ENCODE measurements around the gene TRMT2A. TPM values are rescaled to one million over a fixed set of nuclear protein-coding genes. Genes with fewer than 3 reads are reported as not detected.

TRMT2A gene
- total RNA-seq, 1 experiment from 2014 or later: 78.5 TPM

DNA sequence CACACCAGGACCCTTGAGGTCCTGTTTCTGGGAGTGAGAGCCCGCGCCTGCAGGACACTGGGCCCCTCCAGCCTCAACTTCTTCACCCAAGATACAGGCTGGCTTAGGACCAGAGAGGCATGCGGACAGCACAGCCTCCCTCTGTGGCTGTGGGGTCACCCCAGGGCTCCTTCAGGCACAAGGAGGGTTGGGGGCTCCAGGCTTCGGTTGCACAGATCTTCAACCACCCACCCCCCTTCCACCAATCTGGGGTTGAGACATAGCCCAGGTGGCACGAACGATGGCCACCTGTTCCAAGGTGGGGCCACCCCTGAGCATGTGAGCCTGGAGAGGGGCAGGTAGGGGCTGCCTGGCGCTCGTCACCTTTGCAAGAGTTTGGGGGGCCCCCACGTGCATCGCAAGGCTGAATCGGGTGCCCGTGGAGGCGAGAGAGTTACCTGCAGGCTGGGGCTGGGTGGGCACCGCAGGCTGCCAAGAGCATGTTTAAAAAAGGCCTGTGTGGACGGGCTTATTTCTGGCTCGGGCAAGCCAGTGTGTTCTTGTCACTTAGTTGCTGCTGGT lies 15.7 kb upstream of the TRMT2A start:
- Histone ChIP-seq H3K4me3 (ENCODE audit: insufficient read depth, low read depth, low read length) (peak overlapping the region; percentile 65), H3K27me3 (ENCODE audit: control insufficient read depth, insufficient read depth, low read length) (no peaks in the 10 kb centered on the region), H3K36me3 (replicated peaks; ENCODE audit: control insufficient read depth, insufficient read depth, low read length) (no peaks in the 10 kb centered on the region; the same call in 1 of the 2 replicates)
- DNase-seq: no peak

DNA sequence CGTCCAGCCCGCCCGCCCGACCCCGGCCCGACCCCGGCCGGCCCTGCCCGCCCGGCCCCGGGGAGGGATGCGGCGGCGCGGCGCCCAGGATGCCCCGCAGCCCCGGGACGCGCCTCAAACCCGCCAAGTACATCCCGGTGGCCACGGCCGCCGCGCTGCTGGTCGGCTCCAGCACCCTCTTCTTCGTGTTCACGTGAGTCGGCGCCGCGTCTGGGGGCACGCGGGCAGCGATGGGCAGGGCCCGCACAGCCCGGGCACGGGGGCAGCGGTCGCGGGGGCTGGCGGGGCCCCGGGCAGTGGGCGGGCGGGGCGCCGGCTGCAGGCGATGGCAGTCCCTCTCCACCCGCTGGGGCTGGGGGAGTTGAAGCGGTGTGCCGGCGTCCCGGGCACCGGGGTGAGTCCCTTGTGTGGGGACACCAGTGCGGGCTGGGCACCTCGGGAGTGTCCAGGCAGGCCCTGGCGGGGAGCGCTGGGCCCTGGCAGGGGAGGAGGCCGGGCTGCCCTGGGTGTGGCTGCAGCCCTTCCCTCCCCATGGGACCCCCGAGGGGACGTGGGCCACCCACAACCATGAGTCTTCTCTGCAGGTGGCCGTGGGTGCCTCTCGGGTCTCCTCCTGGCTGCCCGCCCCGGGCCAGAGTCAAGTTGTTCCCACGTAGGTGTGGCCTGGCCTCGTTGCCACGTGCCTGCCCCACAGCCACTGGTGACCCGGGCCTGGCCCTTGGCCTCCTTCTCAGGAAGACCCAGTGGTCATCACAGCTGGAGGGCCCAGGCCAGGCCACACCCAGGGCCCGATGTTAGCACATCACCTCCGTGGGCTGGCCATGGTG lies 15.0 kb upstream of the TRMT2A start:
- peak; percentile 82 for DNase-seq
- H3K27me3 ChIP-seq (ENCODE audit: control insufficient read depth, insufficient read depth, low read length): no peaks in the 10 kb centered on the region
- H3K4me3 ChIP-seq (ENCODE audit: insufficient read depth, low read depth, low read length): peak overlapping the region; percentile 65
- peaks cover under 1% of the 10 kb centered on the region for H3K36me3 ChIP-seq (replicated peaks; ENCODE audit: control insufficient read depth, insufficient read depth, low read length)

DNA sequence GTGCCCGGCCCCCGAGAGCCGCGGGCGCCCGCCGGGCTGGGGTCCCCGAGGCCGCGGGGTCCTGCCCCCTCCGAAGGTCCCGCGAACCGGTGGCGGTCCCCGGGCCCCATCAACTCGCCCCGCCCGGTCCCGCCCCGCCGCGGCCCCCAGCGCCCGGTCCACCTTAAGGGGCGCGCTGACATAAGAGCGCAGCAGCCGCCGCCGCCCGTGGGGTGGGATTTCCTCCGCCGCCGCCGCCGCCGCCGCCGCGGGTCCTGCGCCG lies 14.5 kb upstream of the TRMT2A start, which contains the start of gene ZDHHC8:
ZDHHC8 (plus strand) TSS at position 208 of the 262 bp plus-strand sequence. CDS start 144 bp downstream, outside the sequence.
- H3K36me3 ChIP-seq (replicated peaks; ENCODE audit: control insufficient read depth, insufficient read depth, low read length): peaks cover 4% of the 10 kb centered on the region
- DNase-seq: peak; percentile 85
- H3K27me3 ChIP-seq (ENCODE audit: control insufficient read depth, insufficient read depth, low read length): no peaks in the 10 kb centered on the region
- peak within 1 kb of the TSS; percentile 84 for H3K4me3 ChIP-seq (ENCODE audit: insufficient read depth, low read depth, low read length)

DNA sequence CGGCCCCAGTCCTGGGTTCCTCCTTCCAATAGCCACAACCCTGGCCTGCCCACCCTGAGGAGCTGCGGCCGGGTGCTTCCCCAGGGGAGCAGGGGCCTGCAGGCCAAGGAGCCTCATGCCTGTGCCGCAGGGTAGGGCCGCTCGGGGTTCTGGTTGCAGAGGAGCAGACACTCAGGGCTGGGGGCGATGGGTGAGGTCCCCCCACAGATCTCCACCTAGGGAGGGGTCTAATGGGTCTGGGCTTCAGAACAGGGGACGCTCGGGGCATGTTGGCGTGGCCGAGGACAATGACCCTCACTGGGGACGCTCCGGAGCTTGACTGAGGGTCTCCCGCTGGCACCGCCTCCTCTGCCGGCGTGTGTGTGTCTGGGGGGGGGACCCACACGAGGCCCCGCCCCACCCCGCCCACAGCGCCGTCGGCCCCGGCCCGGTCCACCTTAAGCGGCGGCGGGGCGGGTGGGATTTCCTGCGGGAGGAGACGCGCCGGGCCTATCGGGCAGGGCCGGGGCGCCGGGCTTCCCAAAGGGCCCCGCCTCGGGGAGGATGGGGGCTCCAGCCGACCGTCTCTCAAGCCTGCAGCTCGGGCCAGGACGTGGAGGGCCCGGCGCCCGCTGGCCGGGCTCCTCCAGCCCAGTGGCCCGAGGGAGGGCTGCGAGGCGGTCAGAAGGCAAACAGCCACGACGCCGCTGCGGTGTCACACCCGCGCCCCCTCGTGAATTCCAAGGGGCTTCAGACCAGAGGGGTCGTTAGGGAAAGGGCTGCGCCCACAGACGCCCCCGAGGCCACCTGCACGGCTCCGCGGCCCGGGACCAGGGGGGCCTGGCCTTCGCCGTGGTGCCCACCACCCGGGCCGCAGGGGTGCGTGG lies 13.9 kb upstream of the TRMT2A start:
- H3K4me3 ChIP-seq (ENCODE audit: insufficient read depth, low read depth, low read length): peak overlapping the region; percentile 84
- H3K27me3 ChIP-seq (ENCODE audit: control insufficient read depth, insufficient read depth, low read length): no peaks in the 10 kb centered on the region
- peaks cover 9% of the 10 kb centered on the region for H3K36me3 ChIP-seq (replicated peaks; ENCODE audit: control insufficient read depth, insufficient read depth, low read length)
- peak; percentile 94 for DNase-seq

DNA sequence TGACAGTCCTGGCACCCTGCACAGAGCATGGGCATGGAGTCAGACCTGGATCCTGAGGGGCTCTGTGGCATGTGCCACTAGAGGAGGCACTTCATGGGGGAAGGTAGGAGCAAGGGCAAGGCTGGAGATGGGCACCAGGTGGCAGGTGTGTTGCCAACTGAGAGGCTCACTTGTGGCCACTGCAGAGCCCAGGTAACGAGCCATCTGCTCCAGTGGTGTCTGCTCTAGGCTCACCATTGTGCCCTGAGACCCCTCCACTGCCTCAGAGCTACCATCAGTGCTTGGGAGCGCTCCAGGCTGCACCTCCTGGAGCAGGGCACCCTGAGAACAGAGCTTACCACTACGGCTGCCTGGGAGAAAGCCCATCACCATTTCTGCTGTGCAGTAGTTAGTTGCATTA lies 13.3 kb upstream of the TRMT2A start:
- H3K4me3 ChIP-seq (ENCODE audit: insufficient read depth, low read depth, low read length): no peak overlapping the region; the same call in 1 of the 2 replicates

DNA sequence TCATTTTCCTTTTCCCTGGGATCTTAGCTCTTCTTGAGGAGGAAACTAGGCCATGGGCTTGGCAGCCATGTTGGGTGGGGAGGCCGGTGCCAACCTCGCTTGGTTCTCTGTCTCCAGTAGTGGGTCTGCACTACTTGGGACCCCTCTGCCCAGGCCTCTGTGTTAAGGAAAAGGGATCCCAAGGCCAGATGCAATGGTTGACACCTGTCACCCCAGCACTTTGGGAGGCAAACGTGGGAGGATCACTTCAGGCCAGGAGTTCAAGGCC lies 12.7 kb upstream of the TRMT2A start:
- Histone ChIP-seq H3K36me3 (replicated peaks; ENCODE audit: control insufficient read depth, insufficient read depth, low read length) (peaks cover 22% of the 10 kb centered on the region), H3K4me3 (ENCODE audit: insufficient read depth, low read depth, low read length) (no peak overlapping the region), H3K27me3 (ENCODE audit: control insufficient read depth, insufficient read depth, low read length) (no peaks in the 10 kb centered on the region)
- DNase-seq: no peak

More for the DNA sequence above, 13.3 kb upstream of the TRMT2A start:
- Histone ChIP-seq H3K36me3 (replicated peaks; ENCODE audit: control insufficient read depth, insufficient read depth, low read length) (peaks cover 16% of the 10 kb centered on the region), H3K27me3 (ENCODE audit: control insufficient read depth, insufficient read depth, low read length) (no peaks in the 10 kb centered on the region)
- DNase-seq: no peak

DNA sequence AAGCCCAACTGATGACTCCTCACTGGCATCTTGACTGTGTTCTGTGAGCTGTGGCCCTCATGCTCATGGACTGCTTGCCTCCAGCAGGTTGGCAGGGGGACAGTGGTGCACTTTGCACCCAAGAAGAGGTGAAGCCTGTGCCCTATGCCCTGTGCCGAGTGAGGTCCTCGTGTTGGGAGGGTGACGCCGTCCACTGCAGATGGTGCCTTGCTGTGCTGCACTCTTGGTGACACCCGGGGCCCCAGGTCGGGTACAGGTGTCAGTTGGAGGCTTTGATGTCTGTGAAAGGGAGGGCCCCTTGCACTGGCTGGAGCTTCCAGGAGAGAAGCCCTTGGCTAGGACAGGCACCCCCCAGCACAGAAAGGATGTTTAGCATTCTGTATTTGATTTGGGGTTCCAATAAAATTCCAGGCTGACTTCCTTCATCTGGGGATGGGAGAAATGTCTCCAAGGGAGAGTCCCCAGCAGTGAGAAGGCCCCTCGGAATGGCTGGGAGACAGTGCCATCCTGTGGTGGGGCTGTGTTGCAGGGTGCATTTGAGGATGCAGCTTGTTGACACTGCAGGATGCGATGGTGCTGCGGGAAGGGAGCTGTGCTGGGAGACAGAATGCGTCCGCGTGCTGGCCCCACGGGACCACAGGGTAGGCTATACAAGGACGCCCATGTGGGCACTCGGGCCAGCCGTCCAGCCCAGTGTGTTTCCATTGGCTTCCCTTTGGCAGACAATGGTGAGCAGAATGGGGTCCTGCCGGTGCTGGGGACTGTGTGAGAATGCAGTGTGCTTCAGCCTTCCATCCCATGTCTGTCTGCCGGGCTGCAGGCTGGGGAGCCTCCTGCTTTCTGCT lies 12.1 kb upstream of the TRMT2A start:
- peaks cover 28% of the 10 kb centered on the region for H3K36me3 ChIP-seq (replicated peaks; ENCODE audit: control insufficient read depth, insufficient read depth, low read length)
- no peaks in the 10 kb centered on the region for H3K27me3 ChIP-seq (ENCODE audit: control insufficient read depth, insufficient read depth, low read length)
- H3K4me3 ChIP-seq (ENCODE audit: insufficient read depth, low read depth, low read length): no peak overlapping the region
- DNase-seq: peak; percentile 88

DNA sequence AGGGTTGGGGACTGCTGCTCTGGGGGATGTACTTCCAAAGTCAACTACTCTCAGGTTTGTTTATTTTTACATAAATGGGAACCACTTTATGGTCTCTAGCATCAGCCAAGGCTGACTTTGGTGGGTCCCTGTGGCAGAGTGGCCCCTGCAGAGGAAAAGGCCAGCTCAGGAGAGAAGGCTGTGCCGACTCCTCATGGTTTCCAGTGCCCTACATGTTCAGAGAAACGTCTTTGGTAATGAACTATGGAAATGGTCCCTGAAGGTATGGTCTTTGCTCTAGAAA lies 11.5 kb upstream of the TRMT2A start:
- Histone ChIP-seq H3K36me3 (replicated peaks; ENCODE audit: control insufficient read depth, insufficient read depth, low read length) (peaks cover 32% of the 10 kb centered on the region), H3K4me3 (ENCODE audit: insufficient read depth, low read depth, low read length) (no peak overlapping the region), H3K27me3 (ENCODE audit: control insufficient read depth, insufficient read depth, low read length) (no peaks in the 10 kb centered on the region)
- no peak for DNase-seq

DNA sequence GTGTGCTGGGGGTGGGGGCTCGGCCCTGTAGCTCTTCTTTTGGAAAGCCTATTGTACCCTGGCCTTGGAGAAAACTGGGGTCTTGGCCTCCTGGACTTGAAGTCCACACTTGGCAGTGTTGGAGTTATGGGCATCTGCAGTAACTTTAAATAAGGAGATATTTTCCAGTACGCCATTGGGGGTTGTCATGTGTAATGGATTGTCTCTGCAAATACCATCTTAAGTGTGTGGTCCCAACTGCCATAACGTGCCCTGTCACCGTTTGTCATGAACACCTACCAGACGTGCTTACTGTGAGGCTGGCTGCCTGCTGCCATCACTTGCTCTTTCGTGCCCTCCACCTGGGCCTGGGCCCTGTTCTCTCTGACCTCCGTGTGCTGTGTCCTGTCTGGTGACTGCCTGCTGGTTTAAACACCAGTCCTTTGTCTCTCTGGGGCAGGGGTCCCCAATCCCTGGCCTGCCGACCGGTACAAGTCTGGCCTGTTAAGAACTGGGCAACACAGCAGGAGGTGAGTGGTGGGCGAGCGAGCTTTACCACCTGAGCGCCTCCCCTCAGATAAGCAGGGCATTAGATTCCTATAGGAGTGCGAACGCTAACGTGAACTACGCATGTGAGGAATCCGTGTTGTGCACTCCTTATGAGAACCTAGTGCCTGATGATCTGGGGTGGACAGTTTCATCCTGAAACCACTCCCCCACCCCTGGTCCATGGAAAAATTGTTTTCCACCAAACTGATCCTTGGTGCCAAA lies 11.0 kb upstream of the TRMT2A start:
- Histone ChIP-seq H3K36me3 (replicated peaks; ENCODE audit: control insufficient read depth, insufficient read depth, low read length) (peaks cover 32% of the 10 kb centered on the region), H3K4me3 (ENCODE audit: insufficient read depth, low read depth, low read length) (no peak overlapping the region), H3K27me3 (ENCODE audit: control insufficient read depth, insufficient read depth, low read length) (no peaks in the 10 kb centered on the region)
- DNase-seq: no peak

DNA sequence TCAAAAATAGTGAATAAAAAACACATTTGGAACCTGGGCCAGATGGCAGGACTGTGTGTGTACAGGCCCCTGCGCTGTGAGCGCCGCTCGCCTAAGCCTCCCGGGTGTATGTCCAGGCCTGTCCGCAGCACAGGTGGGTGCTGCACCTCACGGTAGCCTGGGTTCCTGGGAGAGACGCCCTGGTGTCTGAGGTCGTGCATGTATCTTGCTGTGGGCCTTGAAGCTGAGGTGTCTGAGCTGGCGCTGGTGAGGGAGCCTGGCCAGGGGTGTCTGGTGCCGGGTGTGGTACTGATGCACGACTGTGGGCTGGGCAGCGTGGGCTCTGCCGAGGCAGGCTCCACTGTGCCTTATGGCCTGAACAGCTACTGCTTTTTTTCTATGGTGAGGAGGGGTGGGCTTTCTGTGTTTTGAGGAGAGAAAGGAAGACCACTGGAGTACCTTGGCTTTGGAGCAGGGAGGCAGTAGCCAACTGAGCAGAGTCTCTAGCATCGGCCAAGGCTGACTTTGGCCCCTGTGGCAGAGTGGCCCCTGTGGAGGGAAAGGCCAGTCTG lies 10.4 kb upstream of the TRMT2A start:
- DNase-seq: no peak
- Histone ChIP-seq H3K27me3 (ENCODE audit: control insufficient read depth, insufficient read depth, low read length) (no peaks in the 10 kb centered on the region), H3K4me3 (ENCODE audit: insufficient read depth, low read depth, low read length) (no peak overlapping the region), H3K36me3 (replicated peaks; ENCODE audit: control insufficient read depth, insufficient read depth, low read length) (peaks cover 35% of the 10 kb centered on the region)

DNA sequence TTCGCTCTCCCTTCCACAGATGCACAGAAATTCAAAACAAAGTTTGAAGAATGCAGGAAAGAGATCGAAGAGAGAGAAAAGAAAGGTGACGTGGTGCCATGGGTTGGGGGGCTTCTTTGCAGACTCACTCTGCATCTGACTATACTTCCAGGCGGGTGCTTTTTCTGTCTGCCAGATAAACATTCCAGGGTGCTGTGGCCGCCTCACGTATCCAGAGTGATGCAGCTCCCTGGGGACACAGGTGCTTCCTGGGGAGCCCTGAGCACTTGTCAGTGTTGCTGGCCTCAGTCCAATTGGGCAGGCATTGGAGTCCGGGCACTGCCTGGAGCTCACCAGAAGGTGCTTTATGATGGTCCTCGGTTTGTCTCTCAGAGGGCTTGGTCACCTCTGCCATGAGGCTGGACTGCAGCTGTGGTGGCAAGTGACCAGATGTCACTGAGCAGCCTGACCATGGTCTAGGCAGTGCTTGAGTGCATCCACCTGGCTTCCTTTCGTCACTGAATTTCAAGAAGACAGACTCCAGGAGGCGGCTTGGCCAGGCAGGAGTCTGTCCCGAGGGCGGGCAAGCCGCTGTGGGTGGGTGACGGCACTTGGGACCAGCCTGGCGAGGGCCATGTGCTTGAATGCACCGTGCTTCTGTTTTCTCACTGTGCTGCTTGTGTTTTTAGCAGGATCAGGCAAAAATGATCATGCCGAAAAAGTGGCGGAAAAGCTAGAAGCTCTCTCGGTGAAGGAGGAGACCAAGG lies 9.4 kb upstream of the TRMT2A start:
- H3K4me3 ChIP-seq (ENCODE audit: insufficient read depth, low read depth, low read length): no peak overlapping the region
- DNase-seq: no peak
- H3K36me3 ChIP-seq (replicated peaks; ENCODE audit: control insufficient read depth, insufficient read depth, low read length): peaks cover 44% of the 10 kb centered on the region
- H3K27me3 ChIP-seq (ENCODE audit: control insufficient read depth, insufficient read depth, low read length): no peaks in the 10 kb centered on the region

DNA sequence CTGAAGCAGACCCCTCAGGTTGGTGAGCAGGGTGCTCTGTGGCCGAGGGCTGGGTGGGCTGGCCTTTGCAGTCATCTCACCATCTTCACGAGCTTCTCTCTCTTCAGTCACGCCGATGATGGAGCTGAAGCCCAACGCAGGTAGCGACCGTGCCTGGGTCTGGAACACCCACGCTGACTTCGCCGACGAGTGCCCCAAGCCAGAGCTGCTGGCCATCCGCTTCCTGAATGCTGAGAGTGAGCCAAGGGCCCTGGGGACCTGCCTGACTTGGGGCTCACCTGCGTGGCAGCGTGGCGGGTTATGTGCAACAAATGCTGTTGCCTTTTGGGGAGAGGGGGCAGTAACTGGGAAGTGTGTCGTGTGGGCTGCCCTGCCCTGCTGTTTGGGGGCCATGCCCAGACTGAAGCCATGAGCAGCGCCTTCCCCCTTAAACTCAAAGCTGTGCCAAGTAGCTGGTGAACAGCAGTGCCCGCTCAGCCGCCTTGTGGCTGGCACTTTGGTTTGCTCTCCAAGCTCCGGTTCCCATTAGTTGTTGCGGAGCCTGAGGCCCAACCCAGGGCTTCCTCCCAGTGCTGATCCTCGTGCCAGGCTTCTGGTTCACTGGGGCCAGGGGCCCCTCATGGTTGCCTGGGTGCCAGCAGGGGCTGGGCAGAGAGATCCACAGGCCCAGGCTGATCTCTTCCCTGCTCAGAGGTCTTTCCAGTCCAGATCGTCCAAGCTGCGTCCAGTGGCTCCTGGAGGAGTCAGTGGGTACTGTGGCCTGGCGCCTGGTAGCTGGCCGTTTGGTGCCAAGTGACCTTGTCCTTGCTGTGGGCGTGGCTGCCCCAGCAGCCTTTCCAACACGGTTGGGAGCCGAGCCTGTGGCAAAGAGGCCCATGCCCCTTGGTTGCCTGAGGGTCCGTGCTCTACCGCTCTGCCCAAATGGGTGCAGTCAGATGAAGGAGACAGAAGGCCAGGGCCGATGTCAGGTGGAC lies 8.5 kb upstream of the TRMT2A start:
- no peak for DNase-seq
- H3K27me3 ChIP-seq (ENCODE audit: control insufficient read depth, insufficient read depth, low read length): no peaks in the 10 kb centered on the region
- peaks cover 47% of the 10 kb centered on the region for H3K36me3 ChIP-seq (replicated peaks; ENCODE audit: control insufficient read depth, insufficient read depth, low read length)
- H3K4me3 ChIP-seq (ENCODE audit: insufficient read depth, low read depth, low read length): no peak overlapping the region

All from H7 (cell line).